ENCODE data around the gene DPP10.

Gene DPP10

DNA sequence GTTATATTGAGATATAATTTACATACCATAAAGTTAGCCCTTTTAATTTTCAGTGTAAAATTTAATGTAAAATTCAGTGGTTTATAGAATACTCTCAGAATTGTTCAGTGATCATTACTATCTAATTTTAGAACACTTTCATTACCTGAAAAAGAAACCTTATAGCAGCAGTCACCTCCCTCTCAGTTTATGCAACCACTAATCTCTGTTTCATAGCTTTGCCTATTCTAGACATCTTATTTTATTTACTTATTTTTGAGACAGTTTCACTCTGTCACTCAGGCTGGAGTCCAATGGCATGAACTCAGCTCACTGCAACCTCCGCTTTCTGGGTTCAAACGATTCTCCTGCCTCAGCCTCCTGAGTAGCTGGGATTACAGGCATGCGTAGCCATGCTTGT is 479.6 kb downstream of the DPP10 start:
- no peaks in the 10 kb centered on the region for H3K9me3 ChIP-seq
- TF ChIP-seq, protein P1, sequence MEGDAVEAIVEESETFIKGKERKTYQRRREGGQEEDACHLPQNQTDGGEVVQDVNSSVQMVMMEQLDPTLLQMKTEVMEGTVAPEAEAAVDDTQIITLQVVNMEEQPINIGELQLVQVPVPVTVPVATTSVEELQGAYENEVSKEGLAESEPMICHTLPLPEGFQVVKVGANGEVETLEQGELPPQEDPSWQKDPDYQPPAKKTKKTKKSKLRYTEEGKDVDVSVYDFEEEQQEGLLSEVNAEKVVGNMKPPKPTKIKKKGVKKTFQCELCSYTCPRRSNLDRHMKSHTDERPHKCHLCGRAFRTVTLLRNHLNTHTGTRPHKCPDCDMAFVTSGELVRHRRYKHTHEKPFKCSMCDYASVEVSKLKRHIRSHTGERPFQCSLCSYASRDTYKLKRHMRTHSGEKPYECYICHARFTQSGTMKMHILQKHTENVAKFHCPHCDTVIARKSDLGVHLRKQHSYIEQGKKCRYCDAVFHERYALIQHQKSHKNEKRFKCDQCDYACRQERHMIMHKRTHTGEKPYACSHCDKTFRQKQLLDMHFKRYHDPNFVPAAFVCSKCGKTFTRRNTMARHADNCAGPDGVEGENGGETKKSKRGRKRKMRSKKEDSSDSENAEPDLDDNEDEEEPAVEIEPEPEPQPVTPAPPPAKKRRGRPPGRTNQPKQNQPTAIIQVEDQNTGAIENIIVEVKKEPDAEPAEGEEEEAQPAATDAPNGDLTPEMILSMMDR (IDR thresholded peaks at IDR 0.05): no peak
- no peaks in the 10 kb centered on the region for H3K4me1 ChIP-seq (ENCODE audit: control insufficient read depth in 1 of 2, insufficient read depth in 1 of 2, low read depth in 1 of 2, low read length in 1 of 2)
- no peak overlapping the region for H3K4me3 ChIP-seq (ENCODE audit: low read depth in 1 of 2, low read length in 1 of 2)
- no peaks in the 10 kb centered on the region for H3K27me3 ChIP-seq
- H3K27ac ChIP-seq: no peak overlapping the region
- no peaks in the 10 kb centered on the region for H3K36me3 ChIP-seq

GRCh38 chr2:114925296-114926255 is 483.1 kb downstream of the DPP10 start:
- Histone ChIP-seq H3K36me3 (no peaks in the 10 kb centered on the region), H3K27ac (no peak overlapping the region), H3K9me3 (no peaks in the 10 kb centered on the region), H3K4me1 (ENCODE audit: control insufficient read depth in 1 of 2, insufficient read depth in 1 of 2, low read depth in 1 of 2, low read length in 1 of 2) (no peaks in the 10 kb centered on the region), H3K27me3 (no peaks in the 10 kb centered on the region), H3K4me3 (ENCODE audit: low read depth in 1 of 2, low read length in 1 of 2) (no peak overlapping the region)
- TF ChIP-seq, protein P1 (IDR thresholded peaks at IDR 0.05): no peak

- Histone ChIP-seq H3K4me3 (ENCODE audit: low read depth in 1 of 2, low read length in 1 of 2) (no peak overlapping the region), H3K4me1 (ENCODE audit: control insufficient read depth in 1 of 2, insufficient read depth in 1 of 2, low read depth in 1 of 2, low read length in 1 of 2) (no peaks in the 10 kb centered on the region), H3K36me3 (no peaks in the 10 kb centered on the region), H3K9me3 (no peaks in the 10 kb centered on the region), H3K27me3 (no peaks in the 10 kb centered on the region), H3K27ac (no peak overlapping the region)
- TF ChIP-seq, protein P1 (IDR thresholded peaks at IDR 0.05): no peak
Observed at GRCh38 chr2:114926303-114926702, 483.9 kb downstream of the DPP10 start.

DNA sequence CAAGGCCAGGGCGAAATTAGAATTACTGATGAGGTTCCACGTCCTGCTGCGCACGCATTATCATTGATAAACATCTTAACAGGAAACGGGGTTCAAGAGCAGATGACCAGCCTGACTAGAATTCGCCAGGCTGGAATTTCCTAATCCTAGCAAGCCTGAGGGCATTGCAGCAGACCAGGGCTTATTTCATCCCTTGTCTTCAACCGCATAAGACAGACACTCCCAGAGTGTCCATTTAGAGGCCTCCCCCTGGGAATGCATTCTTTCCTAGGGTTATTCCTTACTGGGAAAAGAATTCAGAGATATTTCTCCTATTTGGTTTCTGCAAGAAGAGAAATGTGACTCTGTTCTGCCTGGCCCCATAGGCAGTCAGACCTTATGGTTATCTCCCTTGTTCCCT is 486.8 kb downstream of the DPP10 start:
- TF ChIP-seq, protein P1 (IDR thresholded peaks at IDR 0.05): no peak
- no peak overlapping the region for H3K4me3 ChIP-seq (ENCODE audit: low read depth in 1 of 2, low read length in 1 of 2)
- no peaks in the 10 kb centered on the region for H3K9me3 ChIP-seq
- H3K36me3 ChIP-seq: no peaks in the 10 kb centered on the region
- no peak overlapping the region for H3K27ac ChIP-seq
- H3K4me1 ChIP-seq (ENCODE audit: control insufficient read depth in 1 of 2, insufficient read depth in 1 of 2, low read depth in 1 of 2, low read length in 1 of 2): no peaks in the 10 kb centered on the region
- H3K27me3 ChIP-seq: no peaks in the 10 kb centered on the region

GRCh38 chr2:114933671-114934241 is 491.3 kb downstream of the DPP10 start:
- H3K36me3 ChIP-seq: no peaks in the 10 kb centered on the region
- TF ChIP-seq, protein P1 (IDR thresholded peaks at IDR 0.05): no peak
- no peaks in the 10 kb centered on the region for H3K27me3 ChIP-seq
- H3K4me1 ChIP-seq (ENCODE audit: control insufficient read depth in 1 of 2, insufficient read depth in 1 of 2, low read depth in 1 of 2, low read length in 1 of 2): no peaks in the 10 kb centered on the region
- no peaks in the 10 kb centered on the region for H3K9me3 ChIP-seq
- no peak overlapping the region for H3K27ac ChIP-seq
- H3K4me3 ChIP-seq (ENCODE audit: low read depth in 1 of 2, low read length in 1 of 2): no peak overlapping the region

Data from neutrophil (primary cell).